Activated T-cell treated with anti-CD3 and anti-CD28 coated beads for 24 hours (primary cell): ENCODE measurements around the gene LYSMD4.
"Not testable (repeated sequence)": the region's sequence is repeated elsewhere in the genome, so short reads cannot be mapped to it uniquely, and the experiment has no call there.

ENCODE experiments used
- DNase-seq: peaks from one replicate; pipeline ENCODE4 v3.0.0-alpha.2; 2020; ENCODE audit warnings: low read depth

LYSMD4 gene

GRCh38 chr15:99733268-99734039 lies at the start of gene LYSMD4:
Gene LYSMD4 (minus strand): TSS chr15:99733437. CDS start chr15:99731999, 1,438 bp downstream.
- peak; percentile 97 for DNase-seq

GRCh38 chr15:99782029-99782428 lies 48.8 kb upstream of the LYSMD4 start:
- DNase-seq: not testable (repeated sequence)

- DNase-seq: no peak
Measured at GRCh38 chr15:99777144-99777543, 43.9 kb upstream of the LYSMD4 start.

GRCh38 chr15:99764522-99764921 lies 31.3 kb upstream of the LYSMD4 start:
- no peak for DNase-seq

- DNase-seq: no peak
Measured at GRCh38 chr15:99763827-99764226, 30.6 kb upstream of the LYSMD4 start.

- no peak for DNase-seq
Measured at GRCh38 chr15:99762288-99762687, 29.1 kb upstream of the LYSMD4 start.

- DNase-seq: peak; percentile 16
Measured at GRCh38 chr15:99755692-99756409, 22.6 kb upstream of the LYSMD4 start.

- DNase-seq: no peak
Measured at GRCh38 chr15:99753066-99753465, 19.8 kb upstream of the LYSMD4 start.

- no peak for DNase-seq
Measured at GRCh38 chr15:99752556-99752955, 19.3 kb upstream of the LYSMD4 start.

GRCh38 chr15:99750326-99750725 lies 17.1 kb upstream of the LYSMD4 start:
- not testable (repeated sequence) for DNase-seq

GRCh38 chr15:99749386-99749785 lies 16.1 kb upstream of the LYSMD4 start:
- no peak for DNase-seq

GRCh38 chr15:99745370-99746086 lies 12.3 kb upstream of the LYSMD4 start:
- no peak for DNase-seq

GRCh38 chr15:99744142-99744541 lies 10.9 kb upstream of the LYSMD4 start:
- no peak for DNase-seq

GRCh38 chr15:99741835-99742234 lies 8.6 kb upstream of the LYSMD4 start:
- no peak for DNase-seq

GRCh38 chr15:99738021-99738847 lies 5.0 kb upstream of the LYSMD4 start:
- no peak for DNase-seq

GRCh38 chr15:99736702-99737101 lies 3.5 kb upstream of the LYSMD4 start:
- DNase-seq: no peak

- no peak for DNase-seq
Measured at GRCh38 chr15:99735868-99736267, 2.6 kb upstream of the LYSMD4 start.

GRCh38 chr15:99734575-99734974 lies 1.3 kb upstream of the LYSMD4 start:
- DNase-seq: no peak

GRCh38 chr15:99734040-99734291 lies 729 bp upstream of the LYSMD4 start:
- not testable (repeated sequence) for DNase-seq

GRCh38 chr15:99732751-99733267 lies 428 bp downstream of the LYSMD4 start:
- DNase-seq: no peak

GRCh38 chr15:99732124-99732750 lies 1.0 kb downstream of the LYSMD4 start:
- no peak for DNase-seq
